C4-2B (cell line): ENCODE measurements around the gene FAM9C.

Experiments
- ZFX ChIP-seq: fragments of 450-650 bp; IDR thresholded peaks from 2 replicates; pipeline ENCODE4 v1.6.1; 2017
- TF ChIP-seq, protein P1 (sequence below): fragments of 450-650 bp; conservative IDR thresholded peaks from 2 replicates; pipeline ENCODE4 v1.5.1; 2017; ENCODE audit warnings: mild to moderate bottlenecking

DNA sequence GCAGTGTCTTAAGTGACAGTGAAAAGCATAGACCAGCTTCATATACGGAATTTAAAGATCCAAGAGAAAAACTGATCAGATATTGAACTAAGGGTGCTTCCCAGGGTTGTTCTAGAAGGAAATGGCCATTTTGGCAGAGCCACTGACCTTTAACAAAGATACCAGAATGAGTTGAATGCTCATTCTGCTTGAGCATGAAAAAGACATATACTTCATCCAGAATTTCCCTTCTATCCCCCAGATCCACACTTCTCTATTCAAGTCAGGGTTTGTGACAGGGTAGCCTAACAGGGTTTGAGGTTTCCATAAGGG lies 45.6 kb upstream of the FAM9C start:
- TF ChIP-seq, protein P1, sequence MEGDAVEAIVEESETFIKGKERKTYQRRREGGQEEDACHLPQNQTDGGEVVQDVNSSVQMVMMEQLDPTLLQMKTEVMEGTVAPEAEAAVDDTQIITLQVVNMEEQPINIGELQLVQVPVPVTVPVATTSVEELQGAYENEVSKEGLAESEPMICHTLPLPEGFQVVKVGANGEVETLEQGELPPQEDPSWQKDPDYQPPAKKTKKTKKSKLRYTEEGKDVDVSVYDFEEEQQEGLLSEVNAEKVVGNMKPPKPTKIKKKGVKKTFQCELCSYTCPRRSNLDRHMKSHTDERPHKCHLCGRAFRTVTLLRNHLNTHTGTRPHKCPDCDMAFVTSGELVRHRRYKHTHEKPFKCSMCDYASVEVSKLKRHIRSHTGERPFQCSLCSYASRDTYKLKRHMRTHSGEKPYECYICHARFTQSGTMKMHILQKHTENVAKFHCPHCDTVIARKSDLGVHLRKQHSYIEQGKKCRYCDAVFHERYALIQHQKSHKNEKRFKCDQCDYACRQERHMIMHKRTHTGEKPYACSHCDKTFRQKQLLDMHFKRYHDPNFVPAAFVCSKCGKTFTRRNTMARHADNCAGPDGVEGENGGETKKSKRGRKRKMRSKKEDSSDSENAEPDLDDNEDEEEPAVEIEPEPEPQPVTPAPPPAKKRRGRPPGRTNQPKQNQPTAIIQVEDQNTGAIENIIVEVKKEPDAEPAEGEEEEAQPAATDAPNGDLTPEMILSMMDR, result no peak
- TF ChIP-seq ZFX, result no peak
